Activated CD4-positive, alpha-beta T cell treated with anti-CD3 and anti-CD28 coated beads, Interleukin-2, Interleukin-4, amounts not matched to agents 100 ng/mL and 50 ng/mL, durations not matched to agents 16 hours and 8 hours (primary cell): ENCODE measurements around the gene PRMT2.
"Not testable (repeated sequence)": the region's sequence is repeated elsewhere in the genome, so short reads cannot be mapped to it uniquely, and the experiment has no call there.

Experiments used
- DNase-seq: peaks from one replicate; pipeline ENCODE4 v3.0.0-alpha.2; 2020; ENCODE audit warnings: low spot score

The PRMT2 gene

DNA sequence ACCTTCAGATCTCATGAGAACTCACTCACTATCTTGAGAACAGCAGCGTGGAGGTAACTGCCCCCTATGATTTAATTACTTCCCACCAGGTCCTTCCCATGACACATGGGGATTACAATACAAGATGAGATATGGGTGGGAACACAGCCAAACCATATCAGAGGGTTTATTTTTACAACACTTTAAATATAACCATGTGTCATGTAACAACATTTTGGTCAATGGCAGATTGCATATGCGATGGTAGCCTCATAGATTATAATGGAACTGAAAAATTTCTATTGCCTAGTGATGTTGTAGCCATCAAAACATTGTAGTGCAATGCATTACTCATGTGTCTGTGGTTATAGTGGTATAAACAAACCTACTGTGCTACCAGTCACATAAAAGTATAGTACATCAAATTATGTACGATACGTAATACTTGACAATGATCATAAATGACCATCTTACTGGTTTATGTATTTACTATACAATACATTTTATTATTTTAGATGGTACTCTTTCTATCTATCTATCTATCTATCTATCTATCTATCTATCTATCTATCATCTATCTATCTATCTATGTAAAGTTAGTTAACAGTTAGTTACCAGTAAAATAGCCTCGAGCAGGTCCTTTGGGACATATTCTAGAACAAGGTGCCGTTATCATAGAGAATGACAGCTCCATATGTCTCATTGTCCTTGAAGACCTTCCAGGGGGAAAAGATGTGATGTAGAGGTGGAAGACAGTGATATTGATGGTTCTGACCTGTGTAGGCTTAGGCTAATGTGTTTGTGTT is 18.0 kb upstream of the PRMT2 start:
- no peak for DNase-seq

DNA sequence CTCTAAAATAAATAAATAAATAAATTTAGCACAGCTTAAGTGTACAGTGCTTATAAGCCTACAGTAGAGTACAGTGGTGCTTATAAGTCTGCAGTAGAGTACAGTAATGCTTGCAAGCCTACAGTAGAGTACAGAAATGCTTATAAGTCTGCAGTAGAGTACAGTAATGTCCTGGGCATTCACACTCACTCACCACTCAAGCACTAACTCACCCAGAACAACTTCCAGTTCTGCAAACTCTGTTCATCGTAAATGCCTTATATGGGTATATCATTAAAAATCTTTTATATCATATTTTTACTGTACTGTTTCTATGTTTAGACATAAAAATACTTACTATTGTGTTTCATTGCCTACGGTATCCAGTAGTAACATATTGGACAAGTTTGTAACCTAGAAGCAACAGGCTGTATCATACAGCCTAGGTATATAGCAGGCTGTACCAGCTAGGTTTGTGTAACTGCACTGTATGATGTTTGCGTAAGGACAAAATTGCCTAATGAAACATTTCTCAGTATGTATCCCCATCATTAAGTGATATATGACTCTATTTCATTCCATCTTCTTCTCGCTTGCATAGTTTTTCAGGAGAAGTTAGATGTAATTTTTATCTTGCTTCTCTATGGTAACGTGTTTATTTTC is 16.6 kb upstream of the PRMT2 start:
- DNase-seq, result no peak

DNA sequence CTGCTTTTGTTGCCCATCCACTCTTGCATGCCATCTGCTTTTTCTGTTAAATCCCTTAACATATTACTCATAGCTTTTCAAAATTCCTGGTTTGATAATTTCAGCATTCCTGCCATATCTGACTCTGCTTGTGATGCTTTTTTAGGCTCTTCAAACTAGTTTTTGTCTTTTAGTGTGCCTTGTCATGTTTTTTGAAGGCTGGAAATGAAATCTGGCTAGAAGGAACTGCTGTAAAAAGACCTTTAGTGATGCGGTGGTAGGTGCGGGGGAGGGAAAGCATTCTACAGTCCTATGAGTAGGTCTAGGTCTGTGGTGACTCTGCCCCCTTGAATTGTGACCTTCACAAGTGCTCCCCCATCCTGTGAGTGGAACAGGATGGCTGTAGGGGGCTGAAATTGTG is 15.6 kb upstream of the PRMT2 start:
- DNase-seq, result no peak

DNA sequence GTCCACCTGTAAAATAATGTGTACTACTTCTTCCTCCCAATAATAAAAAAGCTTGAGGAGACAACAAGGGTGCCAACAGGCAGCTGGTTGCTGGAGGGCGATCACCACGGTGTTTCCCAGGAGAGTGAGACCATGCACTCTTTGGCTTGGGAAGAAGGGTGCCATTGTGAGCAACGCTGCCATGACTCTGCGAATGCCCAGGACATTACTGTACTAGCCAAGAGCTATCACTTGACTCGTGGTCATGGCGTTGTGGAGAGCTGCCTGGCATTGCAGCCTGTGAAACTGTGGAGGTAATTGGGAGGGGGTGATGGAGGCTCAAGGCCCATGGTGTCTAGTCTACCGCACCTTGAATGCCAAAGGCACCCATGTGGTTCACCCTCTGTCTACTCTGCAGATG is 14.6 kb upstream of the PRMT2 start:
- no peak for DNase-seq

DNA sequence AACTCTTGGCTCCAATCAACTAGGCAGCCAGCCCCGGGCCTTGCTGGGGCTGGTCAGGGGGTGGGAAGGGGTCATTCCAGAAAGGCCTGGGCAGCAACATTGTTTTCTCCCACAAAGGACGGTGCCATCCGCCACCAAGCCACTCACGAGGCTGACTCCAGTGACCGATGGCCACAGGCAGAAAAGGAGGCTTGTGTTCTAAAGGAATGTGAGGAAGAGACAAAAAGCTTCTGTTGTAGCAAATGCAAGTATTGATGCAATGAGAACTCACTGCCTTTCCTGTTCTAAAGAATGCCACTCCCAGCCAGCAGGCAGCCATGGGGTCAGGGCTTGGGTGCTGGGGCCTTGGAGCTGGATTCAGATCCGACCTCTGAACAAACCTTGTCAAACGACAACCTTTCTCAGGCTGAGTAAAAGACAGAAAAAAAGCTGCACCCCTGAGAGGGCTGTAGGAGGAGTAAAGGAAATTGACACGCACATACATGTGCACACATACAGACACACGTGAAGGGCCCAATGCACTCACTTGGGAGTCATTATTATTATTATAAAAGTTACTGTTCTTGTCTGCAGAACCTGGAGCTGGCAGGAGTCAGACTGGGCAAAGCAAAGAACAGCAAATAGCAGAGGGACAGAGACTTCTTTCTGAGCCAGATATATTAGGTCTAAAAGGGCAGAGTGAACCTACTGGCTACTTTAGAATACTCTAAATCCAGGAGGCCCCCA is 13.9 kb upstream of the PRMT2 start:
- DNase-seq, result no peak

DNA sequence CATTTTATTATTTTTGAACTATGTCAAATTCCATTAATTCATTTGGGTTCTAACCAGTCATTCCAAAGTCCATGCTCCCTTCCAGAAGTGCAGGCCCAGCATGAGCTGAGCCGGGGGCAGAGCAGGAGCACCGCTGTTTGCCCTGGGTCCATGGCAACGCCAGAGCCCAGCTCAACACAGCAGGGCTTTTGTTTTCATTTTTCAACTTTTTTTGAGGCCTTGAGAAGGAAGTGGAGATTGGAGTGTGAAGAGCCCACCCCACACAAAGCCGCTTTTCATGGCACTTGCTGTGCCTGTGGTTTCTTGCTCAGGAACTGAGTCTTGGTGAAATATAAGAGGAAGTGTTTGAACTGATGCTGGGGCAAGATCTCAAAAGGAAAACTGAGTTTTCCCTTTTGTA is 13.2 kb upstream of the PRMT2 start:
- DNase-seq, result no peak

DNA sequence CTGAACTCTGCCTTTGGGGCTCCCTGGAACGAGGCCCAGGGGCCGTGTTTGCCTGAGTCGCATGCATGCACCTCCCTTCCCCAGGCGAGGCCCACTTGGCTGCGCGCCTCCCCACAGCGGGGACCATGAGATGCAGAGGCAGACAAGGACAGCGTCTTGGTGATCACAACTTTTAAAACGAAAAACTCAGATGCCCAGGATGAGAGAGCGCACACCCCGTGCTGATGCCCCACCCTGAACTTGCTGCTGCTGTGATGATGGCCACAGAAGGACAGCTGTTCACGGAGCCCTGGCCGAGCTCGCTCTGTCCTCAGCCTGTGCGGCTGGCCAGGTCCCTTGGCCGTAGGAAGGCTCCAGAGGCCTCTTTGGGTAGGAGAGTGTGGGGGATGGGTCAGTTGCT is 11.4 kb upstream of the PRMT2 start:
- no peak for DNase-seq

DNA sequence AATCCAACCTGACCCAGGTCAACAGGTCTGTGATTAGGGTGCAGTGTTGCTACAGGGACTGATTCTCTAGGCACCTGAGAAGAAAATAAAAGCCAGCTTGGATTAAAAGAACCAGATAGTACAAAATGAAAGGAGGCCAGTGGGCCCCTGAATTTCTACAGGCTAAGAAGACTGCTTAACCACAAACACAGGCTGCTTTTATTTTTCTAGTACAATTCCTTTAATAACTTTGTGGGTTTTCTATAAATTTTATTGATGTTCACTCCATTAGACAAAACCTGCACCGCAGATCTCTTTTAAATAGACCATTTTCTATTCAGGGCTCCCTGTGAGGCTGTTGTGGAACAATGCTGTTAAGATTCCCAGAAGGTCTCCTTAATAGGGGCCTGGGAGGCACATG is 9.7 kb upstream of the PRMT2 start:
- DNase-seq, result no peak

DNA sequence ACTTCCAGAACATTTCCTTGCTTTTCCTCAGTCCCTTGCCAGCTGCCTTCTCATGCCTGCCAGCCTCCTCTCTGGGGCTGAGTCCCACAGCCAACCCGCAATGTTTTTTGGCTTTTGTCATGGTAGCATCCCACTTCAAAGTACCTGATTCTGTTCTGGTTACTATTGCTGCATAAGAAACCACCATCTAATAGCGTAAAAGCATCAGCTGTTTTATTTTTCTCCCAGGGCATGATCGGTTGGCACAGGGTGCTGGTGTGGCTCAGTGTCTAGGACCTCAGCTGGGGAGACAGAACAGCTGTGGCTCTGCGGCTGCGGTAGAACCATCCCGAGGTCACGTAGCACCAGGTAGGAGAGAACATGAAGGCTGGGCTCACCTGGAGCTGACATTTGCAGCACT is 8.9 kb upstream of the PRMT2 start:
- DNase-seq, result no peak

DNA sequence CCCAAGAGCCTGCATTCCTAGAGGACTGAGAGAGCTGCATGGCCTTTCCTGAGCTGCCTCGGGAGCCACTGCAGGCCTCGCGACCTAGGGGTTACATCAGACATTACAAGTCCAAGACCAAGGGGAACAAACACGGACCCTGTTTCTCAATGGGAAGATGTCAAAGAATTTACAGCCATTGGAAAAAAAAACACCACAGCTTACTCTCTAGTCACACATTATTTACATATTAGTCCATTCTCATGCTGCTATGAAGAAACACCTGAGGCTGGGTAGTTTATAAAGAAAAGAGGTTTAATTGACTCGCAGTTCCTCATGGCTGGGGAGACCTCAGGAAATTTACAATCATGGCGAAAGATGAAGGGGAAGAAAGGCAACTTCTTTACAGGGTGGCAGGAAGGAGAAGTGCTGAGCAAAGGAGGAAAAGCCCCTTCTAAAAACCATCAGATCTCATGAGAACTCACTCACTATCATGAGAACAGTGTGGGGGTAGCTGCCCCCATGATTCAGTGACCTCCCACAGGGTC is 8.4 kb upstream of the PRMT2 start:
- DNase-seq, result no peak

DNA sequence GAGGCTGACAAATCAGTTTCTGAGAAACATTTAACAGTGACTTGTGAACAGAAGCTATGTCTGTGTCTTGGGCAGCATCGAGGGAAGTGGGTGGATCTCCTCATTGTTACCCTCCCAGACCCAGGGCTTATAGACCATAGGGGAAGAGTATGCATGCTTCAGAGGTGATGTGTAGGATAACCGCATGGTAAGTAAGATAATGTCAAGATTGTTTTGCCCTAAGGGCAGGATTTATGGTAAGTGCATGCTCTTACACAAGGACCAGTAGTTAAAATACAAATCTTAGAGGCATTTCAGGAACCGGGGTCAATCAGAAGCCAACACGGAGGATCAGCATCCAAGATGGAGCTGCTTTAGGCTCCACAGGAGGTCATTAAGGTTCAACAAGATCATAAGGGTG is 7.7 kb upstream of the PRMT2 start:
- DNase-seq, result no peak

DNA sequence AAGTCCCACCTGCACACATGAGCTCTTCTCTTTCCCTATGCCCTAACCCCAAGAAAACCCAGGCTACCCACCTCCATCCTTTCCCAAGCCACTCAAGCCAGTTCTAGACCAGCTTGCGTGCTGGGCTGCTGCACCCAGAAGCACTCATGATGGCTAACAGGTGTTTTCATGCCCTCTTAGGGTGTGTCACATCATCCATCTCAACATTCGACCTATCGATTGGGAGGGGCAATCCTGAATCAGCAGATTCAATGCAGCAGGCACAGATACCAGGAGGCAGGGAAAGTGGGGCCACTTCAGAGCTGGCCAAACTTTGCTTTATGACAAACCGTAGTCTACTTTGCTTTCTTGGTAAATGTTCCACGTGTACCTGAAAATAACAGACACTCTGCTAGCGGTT is 6.6 kb upstream of the PRMT2 start:
- no peak for DNase-seq

DNA sequence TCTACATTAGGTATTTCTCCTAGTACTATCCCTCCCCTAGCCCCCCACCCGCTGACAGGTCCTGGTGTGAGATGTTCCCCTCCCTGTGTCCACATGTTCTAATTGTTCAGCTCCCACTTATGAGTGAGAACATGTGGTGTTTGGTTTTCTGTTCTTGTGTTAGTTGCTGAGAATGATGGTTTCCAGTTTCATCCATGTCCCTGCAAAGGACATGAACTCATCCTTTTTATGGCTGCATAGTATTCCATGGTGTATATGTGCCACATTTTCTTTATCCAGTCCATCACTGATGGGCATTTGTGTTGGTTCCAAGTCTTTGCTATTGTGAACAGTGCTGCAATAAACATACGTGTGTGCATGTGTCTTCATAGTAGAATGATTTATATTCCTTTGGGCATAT is 4.6 kb upstream of the PRMT2 start:
- DNase-seq, result not testable (repeated sequence)

DNA sequence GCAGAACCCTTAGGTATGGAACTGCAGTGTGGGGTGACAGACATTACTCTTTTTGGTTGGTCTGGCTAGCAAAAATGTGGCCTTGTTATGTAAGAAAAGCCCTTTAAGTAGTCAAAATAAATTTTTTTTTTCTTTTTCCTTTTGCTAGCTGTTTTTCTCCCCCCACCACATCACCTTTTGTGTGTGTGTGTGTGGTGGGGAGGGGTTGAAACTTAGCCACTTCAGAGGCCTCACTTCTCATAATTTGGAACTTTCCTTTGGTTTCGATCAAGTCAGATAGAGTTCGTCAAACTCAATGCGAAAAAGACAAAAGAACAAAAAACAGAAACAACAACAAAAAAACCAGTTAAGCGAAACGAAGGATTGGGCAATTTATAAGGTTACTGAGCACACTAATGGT is 1.9 kb upstream of the PRMT2 start:
- DNase-seq, result no peak

DNA sequence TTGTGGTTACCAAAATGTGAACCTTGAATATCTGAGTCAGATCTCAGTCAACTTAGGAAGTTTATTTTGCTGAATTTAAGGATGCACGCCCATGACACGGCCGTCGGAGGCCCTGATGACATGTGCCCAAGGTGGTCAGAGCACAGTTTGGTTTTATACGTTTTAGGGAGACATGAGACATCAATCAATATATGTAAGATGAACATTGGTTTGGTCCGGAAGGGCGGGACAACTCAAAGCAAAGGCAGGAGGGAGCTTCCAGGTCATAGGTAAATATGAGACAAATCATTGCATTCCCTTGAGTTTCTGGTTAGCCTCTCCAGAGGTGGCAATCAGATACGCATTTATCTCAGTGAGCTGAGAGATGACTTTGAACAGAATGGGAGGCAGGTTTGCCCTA is 1.0 kb upstream of the PRMT2 start:
- no peak for DNase-seq

DNA sequence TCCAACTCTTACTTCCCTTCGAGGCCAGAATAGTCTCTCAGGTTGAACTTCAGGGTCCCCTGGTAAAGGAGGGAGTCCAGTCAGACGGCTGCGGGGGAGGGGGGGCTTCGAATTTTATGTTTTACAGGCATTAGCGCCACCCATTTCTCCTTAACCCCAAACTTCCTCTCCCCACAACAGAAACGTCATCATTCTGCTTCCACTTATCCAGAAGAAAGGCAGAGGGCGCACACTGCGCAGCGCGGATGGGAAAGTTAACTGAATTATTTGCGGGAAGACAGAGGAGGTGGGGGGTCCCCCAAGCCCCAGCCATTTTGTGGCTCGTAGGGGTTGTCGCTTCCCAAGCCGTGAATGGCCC is 529 bp upstream of the PRMT2 start:
- DNase-seq, result peak; percentile 38

DNA sequence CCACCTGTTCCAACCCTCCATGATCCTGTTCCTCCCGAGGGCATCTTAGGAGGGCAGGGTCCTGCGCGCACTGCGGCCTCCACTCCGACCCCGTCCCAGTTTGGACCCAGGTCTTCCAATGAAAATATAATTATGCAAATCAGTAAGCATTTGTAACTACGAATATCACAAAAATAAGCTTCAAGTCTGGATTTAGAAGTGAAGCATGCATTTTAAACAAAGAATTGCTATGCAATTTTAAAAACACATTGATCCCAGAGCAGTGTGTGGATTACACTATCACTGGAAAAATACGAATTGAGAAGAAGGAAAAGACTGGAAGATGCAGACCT is 673 bp downstream of the PRMT2 start:
- DNase-seq, result no peak

DNA sequence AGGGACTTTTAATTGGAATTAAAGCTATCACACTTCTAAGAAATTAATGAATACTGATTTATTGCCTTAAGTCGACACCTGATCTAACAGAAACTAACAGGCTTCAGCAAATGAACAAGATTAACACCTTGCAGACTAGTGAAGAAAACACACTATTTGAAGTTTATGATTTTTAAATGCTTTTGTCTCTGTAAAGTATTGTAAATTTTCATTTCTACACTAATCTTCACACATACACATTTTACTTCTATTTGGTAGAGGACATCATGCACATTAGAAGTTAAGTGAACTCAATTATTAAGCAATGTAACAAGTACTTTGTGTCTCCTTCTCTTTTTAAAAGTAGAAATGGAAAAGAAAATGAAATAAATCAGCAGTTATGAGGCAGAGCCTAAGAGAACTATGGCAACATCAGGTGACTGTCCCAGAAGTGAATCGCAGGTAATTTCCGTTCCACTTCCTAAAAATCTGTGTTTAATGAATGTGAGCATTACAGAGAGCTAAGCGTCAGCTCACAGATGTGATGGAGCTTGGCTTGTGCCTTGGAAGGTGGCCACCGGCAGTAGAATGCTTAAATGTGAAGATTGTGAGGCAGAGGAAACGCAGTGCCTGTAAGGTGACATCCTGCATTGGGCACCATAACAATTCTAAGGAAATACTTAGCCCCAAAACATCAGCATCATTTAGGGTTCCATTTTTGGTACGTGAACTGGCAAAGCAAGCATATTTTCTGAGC is 1.2 kb downstream of the PRMT2 start:
- no peak for DNase-seq

DNA sequence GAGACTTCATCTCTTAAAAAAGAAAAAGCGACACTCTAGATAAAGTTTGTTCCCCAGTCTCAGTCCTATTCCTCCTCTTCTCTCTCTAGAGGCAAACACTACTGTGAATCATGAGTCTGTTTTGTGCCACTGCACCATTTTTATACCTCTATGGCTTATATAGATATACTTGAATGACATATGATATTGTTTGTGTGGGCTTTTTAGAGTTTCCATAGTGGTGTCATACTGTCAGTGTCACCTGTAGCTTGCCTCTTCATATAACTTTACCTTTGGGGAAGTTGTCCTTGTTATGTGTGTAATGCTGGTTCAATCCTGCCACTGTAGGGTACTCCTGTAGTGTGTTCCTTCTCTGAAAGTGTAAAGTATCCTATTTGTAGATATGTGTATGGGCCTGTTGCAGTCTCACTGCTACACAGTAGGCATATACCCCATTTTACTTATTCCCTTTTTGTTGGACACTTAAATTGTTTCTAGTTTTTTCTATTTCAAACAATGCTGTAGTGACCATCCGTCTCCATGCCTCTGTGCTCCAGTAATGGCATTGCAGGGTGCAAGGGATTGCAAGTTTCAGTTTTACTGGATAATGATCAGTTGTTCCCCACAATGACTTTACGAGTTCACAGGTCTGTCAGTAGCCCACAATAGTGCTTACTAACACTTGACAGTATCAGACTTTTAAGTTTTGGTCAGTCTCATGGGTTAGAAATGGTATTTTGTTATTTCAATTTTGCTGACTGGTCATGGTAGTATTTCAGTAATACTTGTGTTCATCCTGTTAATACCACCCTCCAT is 2.7 kb downstream of the PRMT2 start:
- peak; percentile 65 for DNase-seq

DNA sequence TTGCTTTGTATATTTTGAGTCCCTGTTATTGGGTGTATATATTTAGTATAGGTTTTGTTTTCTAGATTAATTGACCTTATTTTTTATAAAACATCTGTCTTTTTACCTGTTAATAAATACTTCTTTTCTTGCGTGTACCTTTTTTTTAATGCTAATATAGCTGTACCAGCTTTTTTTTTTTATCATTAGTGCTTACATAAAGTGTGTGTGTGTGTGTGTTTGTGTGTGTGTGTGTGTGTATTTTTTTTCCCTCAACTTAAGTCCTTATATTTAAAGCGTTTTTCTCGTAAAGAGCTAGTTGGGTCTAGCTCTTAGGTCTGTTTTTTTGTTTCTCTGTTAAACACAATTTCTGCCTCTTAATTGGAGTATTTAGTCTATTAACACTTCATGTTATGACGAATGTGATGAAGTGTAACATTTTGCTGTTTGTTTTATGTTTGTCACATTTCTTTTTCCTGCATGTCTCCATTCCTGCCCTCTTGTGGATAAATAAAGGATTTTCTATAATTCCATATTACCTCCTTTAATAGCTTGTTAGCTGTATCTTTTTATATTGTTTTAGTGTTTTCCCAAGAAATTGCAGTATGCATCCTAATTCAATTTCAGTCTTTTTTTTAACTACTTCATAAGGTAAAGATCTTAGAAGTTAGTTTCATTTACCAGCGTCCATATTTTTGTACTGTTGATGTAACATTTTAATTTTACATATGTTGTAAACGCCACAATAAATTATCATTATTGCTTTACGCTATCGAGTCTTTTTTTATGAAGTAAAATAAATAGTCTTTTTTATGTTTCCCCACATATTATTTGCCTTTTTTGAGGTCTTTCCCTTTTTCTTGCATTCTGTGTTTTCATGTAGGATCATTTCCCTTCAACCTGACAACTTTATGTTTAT is 4.3 kb downstream of the PRMT2 start:
- DNase-seq, result no peak

DNA sequence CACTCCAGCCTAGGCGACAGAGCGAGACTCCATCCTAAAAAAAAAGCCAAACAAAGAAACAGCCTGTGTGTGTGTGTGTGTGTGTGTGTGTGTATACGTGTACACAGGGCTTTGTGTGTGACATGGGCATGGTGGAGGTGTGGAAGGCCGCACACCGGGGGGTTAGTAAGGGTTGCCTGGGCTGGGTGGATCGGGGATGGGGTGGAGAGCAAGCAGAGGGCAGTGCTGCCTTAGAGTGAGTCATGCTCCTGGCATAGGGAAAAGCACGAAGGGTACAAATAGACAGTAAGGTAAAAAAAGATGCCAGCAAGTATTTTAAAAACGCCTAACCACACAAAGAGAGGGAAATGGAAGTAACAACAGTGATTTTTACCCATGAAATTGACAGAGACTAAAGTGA is 6.2 kb downstream of the PRMT2 start:
- DNase-seq, result no peak
